Loucy (cell line): ENCODE results near the gene DCP1B.

Source experiments
- EZH2phosphoT487 ChIP-seq: fragments of 200-600 bp; IDR thresholded peaks from 2 replicates; pipeline ENCODE4 v1.6.1; 2018; ENCODE audit warnings: antibody characterized with exemption, mild to moderate bottlenecking, moderate library complexity, borderline replicate concordance
- TF ChIP-seq, protein P1 (sequence below): fragments of 200-600 bp; sonication (generic); conservative IDR thresholded peaks from 2 replicates; pipeline ENCODE4 v1.5.1; 2014; ENCODE audit warnings: mild to moderate bottlenecking, antibody characterized with exemption, low read length

GRCh38 chr12:1926251-1926657 is 78.0 kb downstream of the DCP1B start:
- TF ChIP-seq EZH2phosphoT487 = no peak
- TF ChIP-seq, protein P1, sequence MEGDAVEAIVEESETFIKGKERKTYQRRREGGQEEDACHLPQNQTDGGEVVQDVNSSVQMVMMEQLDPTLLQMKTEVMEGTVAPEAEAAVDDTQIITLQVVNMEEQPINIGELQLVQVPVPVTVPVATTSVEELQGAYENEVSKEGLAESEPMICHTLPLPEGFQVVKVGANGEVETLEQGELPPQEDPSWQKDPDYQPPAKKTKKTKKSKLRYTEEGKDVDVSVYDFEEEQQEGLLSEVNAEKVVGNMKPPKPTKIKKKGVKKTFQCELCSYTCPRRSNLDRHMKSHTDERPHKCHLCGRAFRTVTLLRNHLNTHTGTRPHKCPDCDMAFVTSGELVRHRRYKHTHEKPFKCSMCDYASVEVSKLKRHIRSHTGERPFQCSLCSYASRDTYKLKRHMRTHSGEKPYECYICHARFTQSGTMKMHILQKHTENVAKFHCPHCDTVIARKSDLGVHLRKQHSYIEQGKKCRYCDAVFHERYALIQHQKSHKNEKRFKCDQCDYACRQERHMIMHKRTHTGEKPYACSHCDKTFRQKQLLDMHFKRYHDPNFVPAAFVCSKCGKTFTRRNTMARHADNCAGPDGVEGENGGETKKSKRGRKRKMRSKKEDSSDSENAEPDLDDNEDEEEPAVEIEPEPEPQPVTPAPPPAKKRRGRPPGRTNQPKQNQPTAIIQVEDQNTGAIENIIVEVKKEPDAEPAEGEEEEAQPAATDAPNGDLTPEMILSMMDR = no peak
